ENCODE results near the gene AMDHD2. TPM values are rescaled to one million over a fixed set of nuclear protein-coding genes. Genes with fewer than 3 reads are reported as not detected.
A peak's percentile ranks its signal among the peaks of the same experiment; 100 is the strongest.

AMDHD2 gene
- total and polyA plus RNA-seq, 7 donors, result 5.4 to 12.6 (median 9.4) TPM

DNA sequence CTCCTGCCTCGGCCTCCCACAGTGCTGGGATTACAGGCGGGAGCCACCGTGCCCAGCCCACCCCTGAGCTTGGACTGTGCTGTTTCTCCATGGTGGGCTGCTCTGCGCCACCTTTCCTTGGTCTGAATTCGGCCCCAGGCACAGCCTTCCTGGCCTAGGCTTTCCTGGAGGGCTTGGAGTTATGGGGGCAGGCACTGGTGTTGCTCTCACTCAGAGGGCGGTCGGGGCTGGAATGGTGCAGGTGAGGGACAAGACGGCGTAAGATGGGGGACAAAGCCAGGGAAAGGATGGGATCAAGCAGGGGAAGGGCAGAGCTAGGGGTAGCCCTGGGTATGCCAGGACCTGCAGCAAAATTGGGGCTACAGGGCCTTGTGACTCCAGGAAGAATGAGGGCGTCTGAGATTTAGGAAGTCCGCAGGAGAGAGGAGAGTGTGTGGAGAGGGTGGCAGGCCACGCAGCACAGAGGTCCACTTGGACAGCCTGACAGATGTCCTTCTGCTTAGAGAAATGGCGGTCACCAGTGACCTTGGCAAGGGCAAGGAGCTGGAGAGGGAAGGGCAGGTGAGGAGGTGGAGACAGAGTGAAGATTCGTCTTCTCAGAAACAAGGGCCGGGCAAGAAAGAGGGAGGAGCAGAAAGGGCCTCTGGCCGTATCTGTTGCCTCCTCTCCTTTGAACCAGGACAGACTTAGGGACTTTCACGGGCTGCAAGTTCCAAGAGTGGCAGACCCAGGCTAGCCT is 8.0 kb upstream of the AMDHD2 start:
- Histone ChIP-seq H3K4me3 (no peak overlapping the region), H3K4me1 (peaks cover 24% of the 10 kb centered on the region), H3K27ac (peak overlapping the region; percentile 95), H3K27me3 (ENCODE audit: insufficient read depth in 3 of 3, low read length in 2 of 3) (no peaks in the 10 kb centered on the region), H3K9me3 (no peaks in the 10 kb centered on the region), H3K36me3 (ENCODE audit: insufficient read depth in 1 of 2, low read depth in 1 of 2) (peaks cover 0 to 3% of the 10 kb centered on the region in 2 donors)
- intact Hi-C loops (cut with DNase I), result no loop called here
- TF ChIP-seq, protein P1, sequence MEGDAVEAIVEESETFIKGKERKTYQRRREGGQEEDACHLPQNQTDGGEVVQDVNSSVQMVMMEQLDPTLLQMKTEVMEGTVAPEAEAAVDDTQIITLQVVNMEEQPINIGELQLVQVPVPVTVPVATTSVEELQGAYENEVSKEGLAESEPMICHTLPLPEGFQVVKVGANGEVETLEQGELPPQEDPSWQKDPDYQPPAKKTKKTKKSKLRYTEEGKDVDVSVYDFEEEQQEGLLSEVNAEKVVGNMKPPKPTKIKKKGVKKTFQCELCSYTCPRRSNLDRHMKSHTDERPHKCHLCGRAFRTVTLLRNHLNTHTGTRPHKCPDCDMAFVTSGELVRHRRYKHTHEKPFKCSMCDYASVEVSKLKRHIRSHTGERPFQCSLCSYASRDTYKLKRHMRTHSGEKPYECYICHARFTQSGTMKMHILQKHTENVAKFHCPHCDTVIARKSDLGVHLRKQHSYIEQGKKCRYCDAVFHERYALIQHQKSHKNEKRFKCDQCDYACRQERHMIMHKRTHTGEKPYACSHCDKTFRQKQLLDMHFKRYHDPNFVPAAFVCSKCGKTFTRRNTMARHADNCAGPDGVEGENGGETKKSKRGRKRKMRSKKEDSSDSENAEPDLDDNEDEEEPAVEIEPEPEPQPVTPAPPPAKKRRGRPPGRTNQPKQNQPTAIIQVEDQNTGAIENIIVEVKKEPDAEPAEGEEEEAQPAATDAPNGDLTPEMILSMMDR (IDR thresholded peaks at IDR 0.05), result no peak
- ATAC-seq (no peak), DNase-seq (no peak)
- 88 to 94% (median 89%) methylated on average over 16 to 17 of the region's 17 CpGs for WGBS, 3 donors

DNA sequence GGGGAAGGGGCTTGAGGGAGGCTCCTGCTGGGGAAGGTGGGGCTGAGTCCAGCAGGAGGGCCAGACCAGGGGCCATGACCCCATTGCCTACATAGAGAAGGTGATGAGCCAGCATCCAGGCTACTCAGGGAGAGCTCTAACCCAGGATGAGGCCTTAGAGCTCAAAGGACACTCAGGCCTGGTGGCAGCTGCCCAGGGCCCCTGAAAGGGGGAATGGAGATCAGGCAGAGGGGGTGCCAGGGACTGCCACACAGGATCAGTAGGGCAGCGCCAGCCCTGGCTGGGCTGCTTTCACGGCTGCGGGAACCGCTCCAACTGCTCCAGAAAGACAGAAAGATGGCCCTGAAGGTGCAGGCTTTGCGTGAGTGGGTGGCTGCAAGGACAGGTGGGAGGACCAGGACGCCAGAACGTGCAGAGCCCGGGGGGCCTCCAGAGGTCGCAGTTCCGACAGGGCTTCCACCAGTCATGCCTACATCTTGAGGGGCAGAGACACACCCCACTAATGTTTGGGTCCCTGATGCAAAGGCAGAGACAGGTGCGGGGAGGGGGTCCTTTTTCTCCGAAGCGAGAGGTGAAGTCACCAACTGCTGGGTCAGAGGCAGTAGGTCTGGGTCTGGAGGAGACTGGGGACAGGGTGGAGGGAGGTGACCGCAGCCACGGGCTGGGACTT is 7.3 kb upstream of the AMDHD2 start:
- Histone ChIP-seq H3K27me3 (ENCODE audit: insufficient read depth in 3 of 3, low read length in 2 of 3) (no peaks in the 10 kb centered on the region), H3K4me1 (peaks cover 29% of the 10 kb centered on the region), H3K9me3 (no peaks in the 10 kb centered on the region), H3K36me3 (ENCODE audit: insufficient read depth in 1 of 2, low read depth in 1 of 2) (peaks cover 0 to 3% of the 10 kb centered on the region in 2 donors), H3K27ac (peak overlapping the region; percentile 95), H3K4me3 (peak overlapping the region; percentile 73)
- TF ChIP-seq, protein P1 (IDR thresholded peaks at IDR 0.05), result no peak
- intact Hi-C loops (cut with DNase I), result no loop called here
- WGBS, 3 donors, result 23 to 40% (median 32%) methylated on average over 15 of the region's 15 CpGs
- ATAC-seq (peak in 2 of 4 donors; percentile 6 to 14), DNase-seq (peak in 1 of 2 donors; percentile 37)

DNA sequence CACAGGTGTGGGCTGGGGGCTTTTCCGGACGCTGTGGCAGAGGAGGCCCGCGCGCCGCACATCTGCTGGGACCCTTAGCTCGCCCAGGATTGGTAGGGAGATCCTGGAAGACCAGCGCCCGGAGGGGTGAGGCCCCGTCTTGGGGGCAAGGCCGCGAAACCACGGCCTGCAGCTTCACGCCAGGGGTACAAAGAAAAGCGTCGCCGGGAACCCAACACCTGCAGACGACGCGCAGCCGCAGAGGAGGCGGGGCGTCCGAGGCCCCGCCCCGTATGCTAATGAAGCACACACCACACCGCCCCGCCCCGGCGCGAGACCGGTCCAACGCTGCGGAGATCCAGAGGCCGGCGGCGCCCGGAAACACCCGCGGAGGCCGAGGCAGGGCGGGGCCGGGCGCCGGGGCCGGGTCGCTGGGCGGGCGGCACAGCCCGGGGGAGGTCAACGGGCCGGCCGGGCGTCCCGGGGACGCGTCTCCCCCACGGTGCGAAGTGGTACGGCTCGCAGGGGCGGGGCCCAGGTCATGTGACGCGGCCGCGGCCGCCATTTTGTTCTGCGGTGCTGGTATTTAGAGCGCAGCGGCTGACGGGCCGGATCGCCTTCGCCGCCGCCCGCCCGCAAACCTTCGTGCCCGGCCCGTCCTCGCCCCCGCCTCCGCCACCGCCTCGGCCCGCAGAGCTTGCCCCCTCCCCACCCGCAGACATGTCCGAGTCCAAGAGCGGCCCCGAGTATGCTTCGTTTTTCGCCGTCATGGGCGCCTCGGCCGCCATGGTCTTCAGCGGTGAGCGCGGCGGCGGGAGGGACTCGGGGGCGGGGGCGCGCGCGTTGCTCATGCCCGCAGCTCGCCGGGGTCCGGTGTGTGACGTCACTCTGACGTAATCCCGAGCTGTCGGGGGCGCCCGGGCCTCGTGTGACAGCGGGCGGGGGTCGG is 6.5 kb upstream of the AMDHD2 start, which contains the start of gene ATP6V0C:
Gene ATP6V0C, plus strand, starts transcription at position 548 of the 928 bp plus-strand sequence. Its CDS starts 152 bp downstream, at position 700.
- intact Hi-C loops (cut with DNase I), result no loop called here
- WGBS, 3 donors, result 0 to 1% (median 1%) methylated on average over 48 to 122 of the region's 122 CpGs

More for the DNA sequence above, 6.5 kb upstream of the AMDHD2 start, which contains the start of gene ATP6V0C:
- Histone ChIP-seq H3K27ac (peak within 1 kb of the TSS; percentile 95), H3K36me3 (ENCODE audit: insufficient read depth in 1 of 2, low read depth in 1 of 2) (peaks cover 0 to 3% of the 10 kb centered on the region in 2 donors), H3K4me3 (peak within 1 kb of the TSS; percentile 73), H3K9me3 (no peaks in the 10 kb centered on the region), H3K4me1 (peaks cover 37% of the 10 kb centered on the region), H3K27me3 (ENCODE audit: insufficient read depth in 3 of 3, low read length in 2 of 3) (no peaks in the 10 kb centered on the region)
- peak; percentile 82 to 88 (median 85) for ATAC-seq
- TF ChIP-seq, protein P1 (IDR thresholded peaks at IDR 0.05), result no peak
- DNase-seq, result peak; percentile 93 to 96

Measured in psoas muscle (tissue), 8 donors.